HuH-7 (cell line): Measurements from ENCODE around the gene ARID3A.

ENCODE experiments used
- DNase-seq: peaks from one replicate; pipeline ENCODE4 v3.0.0; 2011; ENCODE audit warnings: low spot score

ARID3A gene

DNA sequence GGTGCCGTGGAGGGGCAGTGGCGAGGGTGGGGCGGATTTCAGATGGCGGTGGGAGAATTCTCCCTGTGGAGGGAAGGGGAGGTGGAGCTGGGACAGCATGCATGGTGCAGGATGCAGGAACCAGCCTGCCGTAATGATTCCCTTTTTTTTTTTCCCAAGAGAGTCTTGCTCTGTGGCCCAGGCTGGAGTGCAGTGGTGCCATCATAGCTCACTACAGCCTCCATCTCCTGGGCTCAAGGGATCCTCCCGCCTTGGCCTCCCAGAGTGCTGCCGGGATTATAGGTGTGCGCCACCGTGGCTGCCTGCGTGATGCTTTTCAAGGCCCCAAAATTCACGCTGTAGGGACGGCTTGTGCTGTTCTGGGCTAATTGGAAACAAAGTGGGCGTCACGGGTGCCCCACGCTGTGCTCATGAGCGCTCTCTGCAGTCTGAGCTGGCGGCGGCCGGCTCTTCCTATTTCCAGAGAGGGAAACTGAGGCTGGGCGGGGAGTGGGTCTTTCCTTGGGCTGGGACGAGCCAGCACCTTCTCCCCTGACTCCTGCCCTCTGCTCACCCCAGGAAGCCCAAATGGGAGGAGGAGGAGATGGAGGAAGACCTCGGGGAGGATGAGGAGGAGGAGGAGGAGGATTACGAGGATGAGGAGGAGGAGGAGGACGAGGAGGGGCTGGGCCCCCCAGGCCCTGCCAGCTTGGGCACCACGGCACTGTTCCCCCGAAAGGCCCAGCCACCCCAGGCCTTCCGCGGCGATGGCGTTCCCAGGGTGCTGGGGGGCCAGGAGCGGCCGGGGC is 6.2 kb downstream of the ARID3A start:
- DNase-seq, result no peak

DNA sequence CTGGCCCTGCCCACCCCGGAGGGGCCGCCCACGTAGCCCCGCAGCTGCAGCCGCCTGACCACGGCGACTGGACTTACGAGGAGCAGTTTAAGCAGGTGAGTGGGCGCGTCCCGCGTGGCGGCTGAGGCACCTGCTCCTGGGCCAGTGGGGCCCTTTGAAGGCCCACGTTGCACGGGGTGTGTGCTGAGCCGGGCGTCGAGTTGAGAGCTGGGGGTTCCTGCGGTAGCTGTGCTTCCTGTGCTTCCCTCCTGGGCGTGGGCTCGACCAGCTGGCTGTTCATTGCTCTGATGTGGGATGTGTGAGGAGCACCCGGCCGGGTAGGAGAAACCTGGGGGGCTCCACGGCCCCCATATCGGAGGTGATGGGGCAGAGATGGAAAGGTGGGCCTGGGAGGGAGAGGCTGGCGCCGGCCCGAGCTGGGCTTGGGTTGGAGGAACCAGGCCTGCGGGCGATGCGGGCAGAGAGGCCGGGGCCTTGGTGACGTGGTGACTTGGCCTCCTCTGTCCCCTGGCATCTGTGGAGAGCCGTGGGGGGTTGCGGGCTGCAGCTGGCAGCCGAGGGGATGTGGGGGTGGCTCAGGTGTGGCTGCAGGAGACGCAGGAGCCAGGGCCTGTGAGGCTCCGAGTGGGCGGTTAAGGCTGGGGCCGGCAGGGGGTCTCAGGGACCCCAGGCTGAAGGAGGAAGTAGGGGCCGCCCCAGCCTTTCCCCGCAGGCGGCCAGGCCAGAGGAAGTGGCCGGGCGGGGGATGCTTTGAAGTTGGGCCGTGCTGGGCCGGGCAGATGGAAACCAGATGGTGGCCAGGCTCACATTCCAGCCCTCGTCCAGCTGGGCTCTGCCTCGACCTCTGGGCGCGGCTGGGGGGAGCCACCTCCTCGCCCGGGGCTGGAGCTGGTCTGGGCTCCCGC is 7.1 kb downstream of the ARID3A start:
- no peak for DNase-seq

DNA sequence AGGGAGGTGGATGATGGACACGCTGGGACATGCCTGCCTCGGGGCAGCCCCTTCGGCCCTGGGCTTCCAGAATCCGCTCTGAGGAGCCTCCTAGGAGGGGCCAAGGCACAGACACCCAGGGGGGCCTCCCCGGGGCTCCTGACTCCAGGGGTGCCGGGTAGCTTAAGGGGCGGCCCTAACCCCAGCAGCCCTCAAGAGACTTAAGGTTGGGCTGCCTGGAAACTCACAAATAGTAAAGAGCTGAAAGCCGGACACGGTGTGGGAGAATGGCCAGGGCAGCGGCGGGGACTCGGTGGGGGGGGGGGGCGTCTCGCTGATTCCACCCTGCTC is 7.7 kb downstream of the ARID3A start:
- DNase-seq, result no peak

DNA sequence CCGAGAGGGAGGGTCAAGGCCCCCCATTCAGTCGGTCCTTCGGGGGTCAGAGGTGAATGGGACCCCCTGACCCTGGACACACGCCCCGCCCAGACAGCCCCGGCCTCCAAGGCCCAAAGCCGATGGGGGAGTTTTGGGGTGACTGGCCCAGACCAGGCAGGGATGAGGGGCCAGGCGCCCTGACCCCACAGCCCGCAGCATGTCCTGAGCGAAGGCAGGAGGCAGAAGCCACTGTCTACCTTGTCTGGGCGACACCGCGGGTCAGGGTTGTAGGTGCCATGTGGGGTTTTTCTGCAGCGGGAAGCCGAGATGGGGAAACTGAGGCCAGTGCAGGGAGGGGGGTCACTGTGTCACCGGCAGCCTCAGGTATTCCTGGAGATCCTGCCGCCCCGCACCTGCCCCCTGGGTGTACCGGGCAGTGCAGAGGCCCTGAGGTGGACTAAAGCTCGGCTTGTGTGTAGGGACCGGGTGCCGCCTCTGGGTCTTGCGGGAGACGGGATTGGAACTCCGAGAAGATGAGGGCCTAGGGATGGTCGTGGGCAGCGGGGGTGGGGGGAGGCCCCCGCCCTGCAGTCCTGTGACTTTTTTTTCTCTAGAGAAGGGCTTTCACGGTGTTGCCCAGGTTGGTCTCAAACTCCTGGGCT is 8.5 kb downstream of the ARID3A start:
- DNase-seq, result no peak

DNA sequence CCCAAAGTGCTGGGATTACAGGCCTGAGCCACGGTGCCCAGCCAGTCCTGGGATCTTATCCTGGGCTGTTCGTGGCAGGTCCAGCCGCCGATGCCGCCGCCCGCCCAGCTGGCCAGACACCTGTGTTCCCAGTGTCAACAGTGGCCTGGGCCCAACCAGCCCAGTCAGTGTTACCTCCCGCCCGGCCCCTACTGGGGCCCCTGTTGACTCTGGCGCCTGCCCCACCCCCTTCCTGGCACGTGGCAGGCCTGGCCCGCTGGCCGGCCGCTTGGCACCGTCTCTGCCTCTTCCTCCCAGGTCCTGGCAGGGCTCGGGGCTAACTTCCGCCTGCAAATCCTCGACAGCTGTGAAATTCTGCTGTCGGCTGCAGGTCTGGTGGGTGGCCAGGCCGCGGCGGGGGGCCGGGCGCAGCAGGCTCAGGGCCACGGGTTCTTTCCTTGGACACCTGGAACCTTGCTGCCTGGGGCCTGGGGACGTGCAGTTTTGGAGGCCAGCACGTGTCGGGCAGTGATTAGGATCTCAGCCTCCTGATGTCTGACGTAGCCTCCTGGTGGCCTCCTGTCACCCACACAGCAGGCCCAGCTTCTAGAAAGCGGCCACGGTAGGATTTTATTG is 9.1 kb downstream of the ARID3A start:
- no peak for DNase-seq

DNA sequence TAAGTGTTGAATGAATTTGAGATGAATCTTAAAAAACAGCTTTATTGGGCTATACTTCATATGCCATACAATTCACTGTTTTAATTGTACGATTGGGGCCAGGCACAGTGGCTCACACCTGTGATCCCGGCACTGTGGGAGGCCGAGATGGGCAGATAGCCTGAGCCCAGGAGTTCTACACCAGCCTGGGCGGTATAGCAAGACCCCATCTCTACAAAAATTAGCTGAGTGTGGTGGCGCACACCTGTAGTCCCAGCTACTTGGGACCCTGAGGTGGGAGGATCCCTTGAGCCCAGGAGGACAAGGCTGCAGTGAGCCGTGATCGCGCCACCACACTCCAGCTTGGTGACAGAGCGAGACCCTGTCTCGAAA is 10.3 kb downstream of the ARID3A start:
- no peak for DNase-seq

DNA sequence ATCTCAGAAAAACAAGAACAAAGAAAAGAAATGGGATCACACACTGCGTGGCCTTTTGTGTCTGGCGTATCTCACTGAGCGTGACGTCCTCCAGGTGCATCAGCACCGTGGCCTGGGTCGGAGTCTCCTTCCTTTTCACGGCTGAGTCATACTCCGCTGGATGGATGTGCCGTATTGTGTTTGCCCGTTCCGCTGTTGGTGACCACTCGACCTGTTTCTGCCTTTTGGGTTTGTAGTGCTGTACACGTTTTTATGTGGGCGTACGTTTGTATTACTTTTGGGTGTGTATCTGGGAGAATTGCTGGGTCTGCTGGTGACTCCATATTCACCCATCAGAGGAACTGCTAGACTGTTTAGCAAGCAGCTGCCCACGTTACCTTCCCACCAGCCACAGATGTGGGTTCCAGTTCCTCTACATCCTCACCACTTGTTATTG is 11.4 kb downstream of the ARID3A start:
- DNase-seq, result no peak

DNA sequence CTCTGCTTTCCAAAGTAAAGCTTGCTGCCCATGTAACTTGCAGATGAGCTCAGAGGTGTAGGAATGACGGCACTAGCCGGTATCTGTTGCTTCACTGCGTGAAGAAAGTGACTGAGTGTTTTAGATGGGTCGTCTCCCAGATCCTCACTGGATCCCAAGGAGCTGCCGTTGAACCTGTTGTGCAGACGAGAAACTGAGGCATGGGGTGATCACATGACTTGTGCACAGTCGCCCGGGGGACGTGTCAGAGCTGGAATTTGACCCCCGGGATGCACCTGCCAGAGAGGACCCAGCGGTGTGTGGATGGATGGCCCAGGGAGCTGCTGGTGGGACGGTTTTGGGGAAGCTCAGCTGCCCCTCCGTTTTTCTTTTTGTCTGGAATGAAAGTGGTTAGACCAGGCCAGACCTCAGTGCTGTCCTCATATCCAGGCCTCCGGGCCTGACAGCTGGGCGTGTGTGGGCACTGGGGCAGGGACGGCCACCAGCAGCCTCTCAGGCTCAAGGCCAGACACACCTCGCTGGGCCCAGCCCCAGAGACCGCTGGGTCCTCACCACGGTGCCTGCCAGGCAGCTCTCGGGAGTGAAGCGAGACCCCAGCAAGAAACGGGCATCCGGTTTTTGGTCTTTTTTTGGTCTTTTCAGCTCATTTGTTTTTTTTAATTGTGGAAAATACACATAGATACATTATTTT is 12.5 kb downstream of the ARID3A start:
- no peak for DNase-seq

DNA sequence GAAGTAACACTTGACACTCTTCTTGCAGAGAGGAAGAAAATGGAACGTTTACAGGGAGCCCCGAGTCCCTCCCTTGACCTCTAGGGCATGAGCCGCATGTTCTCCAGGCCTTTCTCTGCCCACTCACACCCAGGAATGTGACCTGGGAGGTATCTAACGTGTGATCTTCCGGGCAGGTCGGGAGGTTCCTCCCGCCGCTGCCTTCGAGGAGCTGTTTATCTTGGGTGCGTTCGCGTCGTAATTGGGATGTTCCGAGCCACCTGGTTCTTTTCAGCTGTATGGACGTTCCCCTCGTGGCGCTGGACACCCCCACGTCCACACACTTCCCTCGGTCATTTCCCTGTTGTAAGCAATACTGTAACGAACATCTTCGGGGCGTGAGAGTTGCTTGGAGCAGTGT is 13.6 kb downstream of the ARID3A start:
- no peak for DNase-seq

DNA sequence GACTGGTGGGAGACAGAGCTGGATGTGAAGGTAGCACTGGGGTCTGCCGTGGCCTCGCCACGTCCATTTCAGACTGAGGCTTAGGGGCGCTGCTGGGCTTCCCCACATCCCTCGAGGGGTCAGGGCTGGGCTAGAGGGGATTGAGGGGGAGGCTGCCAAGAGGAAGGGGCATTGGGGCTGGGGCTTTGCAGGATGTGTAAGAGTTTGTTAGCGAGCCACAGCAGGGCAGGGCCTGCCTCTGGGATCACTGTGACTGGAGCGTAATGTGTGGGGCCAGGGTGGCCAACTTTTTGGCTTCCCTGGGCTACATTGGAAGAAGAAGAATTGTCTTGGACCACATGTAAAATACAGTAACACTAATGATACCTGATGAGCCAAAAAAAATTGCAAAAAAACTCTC is 14.1 kb downstream of the ARID3A start:
- DNase-seq, result no peak

DNA sequence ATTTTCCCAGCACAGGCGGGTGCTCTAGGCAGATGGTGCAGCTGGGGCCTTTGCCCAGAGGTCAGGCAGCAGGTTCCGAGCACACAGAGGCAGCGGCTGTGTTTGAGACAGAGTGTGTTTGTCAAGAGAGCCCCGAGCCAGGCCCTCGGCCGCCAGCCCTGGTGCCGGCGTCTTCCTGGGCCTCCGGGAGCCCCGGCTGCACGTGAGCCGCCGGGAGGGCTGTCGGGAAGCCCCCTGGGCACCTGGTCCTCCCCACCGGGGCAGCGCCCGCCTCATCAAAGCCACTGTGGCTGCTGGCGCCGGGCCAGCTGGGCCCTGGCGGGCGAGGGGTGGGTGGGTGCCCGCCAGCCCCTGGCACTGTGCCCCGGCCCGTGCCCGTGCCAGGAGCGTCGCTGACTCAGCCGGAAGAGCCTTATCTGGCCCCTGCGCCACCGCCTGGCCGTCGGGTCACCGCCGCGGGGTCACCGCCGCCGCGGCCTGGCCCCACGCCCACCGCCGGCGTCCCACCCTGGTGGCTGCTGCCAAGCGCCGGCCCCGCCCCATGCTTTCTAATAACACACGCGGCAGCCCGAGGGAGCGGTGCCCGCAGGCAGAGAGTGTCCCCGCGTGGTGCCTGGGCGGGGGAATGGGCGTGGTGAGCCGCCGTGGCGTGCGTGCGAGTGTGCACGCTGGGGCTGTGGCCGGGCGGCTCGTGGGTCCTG is 14.9 kb downstream of the ARID3A start:
- DNase-seq, result no peak

DNA sequence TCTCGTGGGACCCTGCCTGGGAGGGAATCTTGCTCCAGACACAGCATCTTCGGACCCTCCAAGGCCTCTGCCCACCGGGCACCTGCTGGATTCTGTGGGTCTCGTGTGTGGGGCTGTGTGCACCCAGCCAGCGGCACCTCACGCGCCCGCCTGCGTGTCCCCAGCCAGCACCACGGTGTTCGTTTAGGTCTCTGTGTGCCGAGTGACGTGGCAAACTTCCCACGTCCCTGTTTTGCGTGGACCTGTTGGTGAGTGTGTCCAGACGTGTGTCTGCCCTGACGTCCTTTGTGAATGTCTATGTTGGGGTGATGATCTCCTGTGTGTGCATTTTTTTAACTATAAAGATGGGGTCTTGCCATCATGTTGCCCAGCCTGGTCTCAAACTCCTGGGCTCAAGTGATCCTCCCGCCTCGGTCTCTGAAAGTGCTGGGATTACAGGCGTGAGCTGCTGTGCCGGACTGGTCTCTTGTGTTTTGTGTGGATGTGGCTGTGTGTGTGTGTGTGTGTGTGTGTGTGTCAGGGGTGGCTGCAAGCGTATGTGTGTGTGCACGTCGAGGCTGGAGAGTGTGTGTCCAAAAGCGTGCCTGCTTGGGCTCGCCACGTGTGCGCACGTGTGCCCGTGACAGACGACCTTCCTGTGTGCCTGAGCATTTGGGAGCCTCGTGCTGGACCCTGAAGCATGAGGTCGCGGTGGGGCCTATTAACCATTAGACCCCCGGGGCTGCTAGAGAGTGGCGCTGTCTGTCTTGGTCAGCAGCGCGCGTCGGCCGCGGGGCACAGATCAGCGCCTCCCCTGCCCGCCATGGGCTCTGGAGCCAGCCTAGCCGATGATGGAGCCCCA is 15.7 kb downstream of the ARID3A start:
- DNase-seq, result no peak

DNA sequence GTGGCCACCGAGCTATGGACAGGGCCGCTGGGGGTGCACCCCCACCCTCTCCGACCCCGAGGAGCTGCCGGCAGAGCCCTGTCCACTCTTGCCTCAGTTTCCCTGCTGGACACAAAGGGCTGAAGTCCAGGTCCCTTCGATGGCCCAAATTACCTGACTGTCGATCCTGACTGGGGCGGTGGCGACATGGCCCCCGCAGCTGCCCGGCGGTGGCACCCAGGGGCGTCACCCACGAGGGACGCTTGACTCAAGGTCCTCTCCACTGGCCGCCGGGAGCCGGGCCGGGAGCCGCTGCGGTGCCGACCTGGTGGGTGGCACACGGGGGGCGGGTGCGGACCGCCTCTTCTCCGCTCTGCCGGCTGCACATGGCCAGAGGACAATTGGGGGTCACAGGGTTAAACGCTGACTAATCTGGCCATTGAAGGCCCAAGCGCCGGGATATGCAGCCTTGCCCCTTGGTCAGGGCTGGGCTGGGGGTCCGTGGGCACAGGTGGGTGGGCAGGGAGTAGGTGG is 16.4 kb downstream of the ARID3A start:
- no peak for DNase-seq

DNA sequence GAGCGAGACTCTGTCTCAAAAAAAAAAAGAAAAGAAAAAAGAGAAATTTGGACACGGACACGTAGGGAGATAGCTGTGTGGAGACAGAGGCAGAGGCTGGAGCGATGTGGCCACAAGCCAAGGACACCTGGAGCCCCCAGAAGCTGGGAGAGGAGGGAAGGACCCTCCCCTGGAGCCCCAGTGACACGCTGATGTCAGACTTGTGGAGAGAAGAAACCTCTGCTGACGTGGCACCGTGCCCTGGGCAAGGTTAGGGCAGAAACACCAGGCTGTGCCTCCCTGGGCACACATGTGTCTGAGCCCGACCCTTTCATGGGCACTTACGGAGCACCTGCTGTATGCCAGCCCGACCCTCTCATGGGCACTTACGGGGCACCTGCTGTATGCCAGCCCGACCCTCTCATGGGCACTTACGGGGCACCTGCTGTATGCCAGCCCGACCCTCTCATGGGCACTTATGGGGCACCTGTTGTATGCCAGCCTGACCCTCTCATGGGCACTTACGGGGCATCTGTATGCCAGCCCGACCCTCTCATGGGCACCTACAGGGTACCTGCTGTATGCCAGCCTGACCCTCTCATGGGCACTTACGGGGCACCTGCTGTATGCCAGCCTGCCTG is 17.8 kb downstream of the ARID3A start:
- DNase-seq, result no peak

DNA sequence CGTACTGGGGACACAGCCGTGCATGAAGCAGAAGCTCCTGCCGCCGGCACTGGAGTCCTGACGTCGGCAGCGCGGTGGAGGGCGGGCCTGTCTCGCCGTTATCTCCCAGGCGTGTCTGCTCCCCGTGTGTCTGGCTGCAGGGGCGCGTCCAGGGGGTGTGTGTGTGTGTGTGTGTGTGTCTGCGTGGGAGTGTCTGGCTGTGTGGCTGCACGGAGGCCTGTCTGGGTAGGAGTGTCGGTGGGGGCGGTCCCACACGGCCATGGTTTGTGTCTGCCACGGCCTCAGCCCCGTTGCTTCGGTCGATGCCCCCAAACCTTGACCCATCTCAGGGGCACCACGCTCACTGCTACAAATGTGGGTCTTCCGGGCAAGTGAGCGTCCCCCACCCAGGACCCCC is 18.3 kb downstream of the ARID3A start:
- DNase-seq, result no peak

DNA sequence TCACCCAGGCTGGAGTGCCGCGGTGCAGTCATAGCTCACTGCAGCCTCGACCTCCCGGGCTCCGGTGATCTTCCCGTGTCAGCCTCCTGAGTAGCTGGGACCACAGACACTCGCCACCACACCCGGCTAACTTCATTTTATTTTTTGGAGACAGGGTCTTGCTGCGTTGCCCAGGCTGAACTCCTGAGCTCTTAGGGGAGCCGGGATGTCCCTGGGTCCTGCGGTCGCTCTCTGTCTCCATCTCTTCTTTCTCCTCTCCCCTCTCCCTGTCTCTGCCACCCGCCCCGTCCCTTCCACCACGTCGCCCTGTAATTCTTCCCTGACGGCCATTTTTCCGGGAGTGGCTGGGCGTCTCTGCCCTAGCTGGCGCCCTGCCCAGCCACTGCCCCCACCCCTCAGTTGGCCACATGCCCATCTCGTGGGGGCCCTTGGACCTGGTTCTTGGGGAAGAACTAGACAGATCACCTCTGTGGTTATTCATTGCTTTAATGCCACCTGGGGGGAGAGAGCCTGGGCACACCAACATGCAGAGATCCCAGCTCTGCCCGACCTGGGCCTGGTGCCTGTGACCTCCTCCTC is 18.9 kb downstream of the ARID3A start:
- no peak for DNase-seq

DNA sequence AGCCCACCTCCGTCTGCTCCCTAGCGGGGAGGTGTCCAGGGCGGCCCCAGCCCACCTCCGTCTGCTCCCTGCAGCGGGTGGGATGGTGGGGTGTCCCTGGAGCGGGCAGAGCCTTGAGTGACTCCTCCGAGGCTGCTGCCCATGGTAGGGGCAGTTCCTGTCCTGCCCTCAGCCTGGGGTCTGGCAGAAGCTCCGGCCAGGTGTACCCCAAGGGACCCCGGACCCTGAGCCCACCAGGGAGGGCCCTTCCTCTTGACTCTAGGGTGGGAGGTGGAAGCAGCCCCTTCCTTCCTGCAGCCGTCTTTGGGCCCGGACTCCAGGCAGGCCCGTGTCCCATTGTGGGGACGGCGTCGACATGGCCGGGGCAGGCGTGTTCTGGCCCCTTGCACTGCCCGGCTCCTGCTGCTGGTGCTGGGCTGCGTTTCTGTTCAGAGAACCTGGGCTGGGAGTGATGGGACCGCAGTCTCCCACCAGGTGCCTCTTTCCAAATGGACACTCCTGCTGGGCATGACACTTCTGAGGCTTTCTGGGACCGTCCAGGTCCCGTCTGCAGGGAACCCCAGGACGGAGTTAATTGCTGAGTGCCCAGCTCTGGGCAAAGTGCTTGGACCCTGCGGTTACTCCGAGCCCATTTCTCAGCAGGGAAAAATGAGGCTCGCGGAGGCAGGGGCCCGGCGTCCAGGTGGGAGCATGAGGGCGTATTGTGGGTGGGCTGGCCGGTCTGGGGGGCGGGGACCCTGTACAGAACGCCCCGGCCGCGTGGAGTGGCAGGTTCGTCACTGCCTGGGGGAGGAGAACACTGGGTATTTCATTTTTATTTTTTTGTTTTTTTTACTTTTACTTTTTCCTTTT is 19.8 kb downstream of the ARID3A start:
- no peak for DNase-seq

DNA sequence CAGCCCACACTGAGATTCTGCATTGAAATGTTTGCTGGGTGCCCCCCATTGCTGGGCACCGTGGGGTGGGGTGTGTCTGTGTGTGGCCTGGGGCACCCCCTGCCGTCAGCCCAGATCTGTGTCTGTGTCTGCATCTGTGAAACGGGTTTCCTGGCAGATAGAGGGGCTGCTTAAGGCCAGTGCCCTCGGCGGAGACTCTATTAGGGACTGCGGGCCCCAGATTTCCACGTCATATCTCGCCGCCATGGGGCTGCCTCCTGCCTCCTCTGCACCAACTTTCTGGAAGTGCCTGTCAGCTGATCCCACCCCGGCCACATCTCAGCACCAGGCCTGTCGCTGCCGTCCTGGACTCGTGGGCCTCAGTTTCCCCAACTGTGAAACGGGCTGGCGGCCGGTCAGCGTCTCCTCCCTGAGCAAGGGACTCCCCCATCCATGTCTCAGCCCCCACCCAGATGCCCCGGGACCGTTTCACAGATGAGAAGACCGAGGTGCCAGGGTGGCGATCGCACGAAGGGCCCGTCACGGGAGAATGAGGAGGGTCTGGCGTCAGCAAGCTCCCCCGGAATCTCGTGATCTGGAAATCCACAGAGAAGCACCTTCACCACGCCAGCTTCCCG is 21.4 kb downstream of the ARID3A start:
- DNase-seq, result no peak
